GM12875 (cell line): Measurements from ENCODE around the gene USP31.

Experiments used
- H3K4me3 ChIP-seq: one replicate; pipeline ENCODE4 v1.5.1; 2011; ENCODE audit warnings: low read depth, low read length, control low read depth
- CTCF ChIP-seq: IDR thresholded peaks from 2 replicates; pipeline ENCODE4 v1.5.1; 2011; ENCODE audit warnings: low read depth, mild to moderate bottlenecking, control low read depth, inconsistent platforms, low read length, moderate library complexity, borderline replicate concordance; ENCODE audit not compliant: insufficient read depth

USP31 gene

GRCh38 chr16:23085949-23086348, 63.3 kb downstream of the USP31 start:
- TF ChIP-seq CTCF = no peak
- H3K4me3 ChIP-seq = no peak overlapping the region

GRCh38 chr16:23082161-23082788, 67.0 kb downstream of the USP31 start:
- TF ChIP-seq CTCF = no peak
- H3K4me3 ChIP-seq = no peak overlapping the region

- TF ChIP-seq CTCF = no peak
- H3K4me3 ChIP-seq = no peak overlapping the region
Measured at GRCh38 chr16:23081675-23082119, 67.6 kb downstream of the USP31 start.

- no peak overlapping the region for H3K4me3 ChIP-seq
- no peak for TF ChIP-seq CTCF
Measured at GRCh38 chr16:23080747-23081146, 68.5 kb downstream of the USP31 start.

- H3K4me3 ChIP-seq = no peak overlapping the region
- no peak for TF ChIP-seq CTCF
Measured at GRCh38 chr16:23080329-23080728, 68.9 kb downstream of the USP31 start.

GRCh38 chr16:23079675-23080301, 69.5 kb downstream of the USP31 start:
- no peak for TF ChIP-seq CTCF
- no peak overlapping the region for H3K4me3 ChIP-seq

GRCh38 chr16:23074423-23074822, 74.8 kb downstream of the USP31 start:
- no peak overlapping the region for H3K4me3 ChIP-seq
- TF ChIP-seq CTCF = no peak
